ENCODE measurements around the gene IL17RA. TPM values are rescaled to one million over a fixed set of nuclear protein-coding genes. Genes with fewer than 3 reads are reported as not detected.
"Not testable (repeated sequence)": the region's sequence is repeated elsewhere in the genome, so short reads cannot be mapped to it uniquely, and the experiment has no call there.

IL17RA gene
- total RNA-seq = 5.8 and 7.3 TPM in 2 replicates

- TF ChIP-seq, protein P1, sequence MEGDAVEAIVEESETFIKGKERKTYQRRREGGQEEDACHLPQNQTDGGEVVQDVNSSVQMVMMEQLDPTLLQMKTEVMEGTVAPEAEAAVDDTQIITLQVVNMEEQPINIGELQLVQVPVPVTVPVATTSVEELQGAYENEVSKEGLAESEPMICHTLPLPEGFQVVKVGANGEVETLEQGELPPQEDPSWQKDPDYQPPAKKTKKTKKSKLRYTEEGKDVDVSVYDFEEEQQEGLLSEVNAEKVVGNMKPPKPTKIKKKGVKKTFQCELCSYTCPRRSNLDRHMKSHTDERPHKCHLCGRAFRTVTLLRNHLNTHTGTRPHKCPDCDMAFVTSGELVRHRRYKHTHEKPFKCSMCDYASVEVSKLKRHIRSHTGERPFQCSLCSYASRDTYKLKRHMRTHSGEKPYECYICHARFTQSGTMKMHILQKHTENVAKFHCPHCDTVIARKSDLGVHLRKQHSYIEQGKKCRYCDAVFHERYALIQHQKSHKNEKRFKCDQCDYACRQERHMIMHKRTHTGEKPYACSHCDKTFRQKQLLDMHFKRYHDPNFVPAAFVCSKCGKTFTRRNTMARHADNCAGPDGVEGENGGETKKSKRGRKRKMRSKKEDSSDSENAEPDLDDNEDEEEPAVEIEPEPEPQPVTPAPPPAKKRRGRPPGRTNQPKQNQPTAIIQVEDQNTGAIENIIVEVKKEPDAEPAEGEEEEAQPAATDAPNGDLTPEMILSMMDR (IDR thresholded peaks at IDR 0.05; ENCODE audit: insufficient read depth, low read depth, low read length) = no peak
- peak; percentile 89 for DNase-seq (ENCODE audit: low read depth)
- H3K4me3 ChIP-seq (ENCODE audit: low read depth, low read length) = peak within 1 kb of the TSS; percentile 86
Measured at GRCh38 chr22:17084554-17085276, at the start of gene IL17RA. Gene IL17RA, plus strand, starts transcription at chr22:17085000. Its CDS starts 92 bp downstream, at chr22:17085092.

- no peak overlapping the region for H3K4me3 ChIP-seq (ENCODE audit: low read depth, low read length)
- TF ChIP-seq, protein P1 (IDR thresholded peaks at IDR 0.05; ENCODE audit: insufficient read depth, low read depth, low read length) = no peak
- no peak for DNase-seq (ENCODE audit: low read depth)
Measured at GRCh38 chr22:17035246-17035645, 49.6 kb upstream of the IL17RA start.

DNA sequence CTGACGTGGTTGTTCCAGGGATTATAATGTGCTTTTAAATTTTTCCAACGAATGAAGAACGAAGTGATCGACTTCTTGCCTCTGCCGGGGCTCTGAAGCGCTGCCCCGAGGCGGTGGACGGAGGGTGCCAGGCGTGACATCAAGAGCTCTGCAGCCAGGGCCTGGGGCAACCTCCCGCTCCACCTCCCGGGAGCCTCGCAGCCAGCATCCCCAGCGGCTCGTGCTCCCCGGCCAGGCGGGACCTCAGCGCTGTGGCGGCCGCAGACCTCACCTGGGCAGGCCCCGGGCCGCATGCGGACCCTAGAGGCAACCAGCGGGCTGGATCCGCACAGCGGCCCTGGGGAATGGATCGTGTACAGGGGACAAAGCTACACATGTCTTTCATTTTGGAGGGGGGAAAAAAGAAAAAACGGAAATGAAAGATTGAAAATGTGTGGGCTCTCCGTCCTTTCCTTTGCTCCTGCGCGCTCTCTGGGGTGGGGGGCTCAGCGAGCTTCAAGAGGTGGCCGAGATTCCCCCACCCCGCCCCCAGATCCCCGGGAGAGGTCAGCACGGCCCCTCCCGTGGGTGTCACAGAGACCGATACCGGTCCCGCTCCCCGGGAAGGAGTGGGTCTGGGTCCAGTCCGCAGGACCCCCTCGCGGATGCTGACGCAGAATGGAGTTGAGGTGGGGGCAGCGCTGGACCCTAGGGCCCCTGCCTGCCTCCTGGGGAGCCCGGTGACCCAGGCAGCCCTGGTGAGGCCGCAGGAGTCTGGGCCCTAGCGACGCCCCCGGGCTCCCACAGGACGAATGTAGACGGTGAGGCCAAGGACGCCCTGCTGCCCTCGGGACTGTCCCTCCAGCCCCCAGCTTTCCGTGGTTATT lies 48.6 kb upstream of the IL17RA start:
- DNase-seq (ENCODE audit: low read depth); H3K4me3 ChIP-seq (ENCODE audit: low read depth, low read length): not testable (repeated sequence)

DNA sequence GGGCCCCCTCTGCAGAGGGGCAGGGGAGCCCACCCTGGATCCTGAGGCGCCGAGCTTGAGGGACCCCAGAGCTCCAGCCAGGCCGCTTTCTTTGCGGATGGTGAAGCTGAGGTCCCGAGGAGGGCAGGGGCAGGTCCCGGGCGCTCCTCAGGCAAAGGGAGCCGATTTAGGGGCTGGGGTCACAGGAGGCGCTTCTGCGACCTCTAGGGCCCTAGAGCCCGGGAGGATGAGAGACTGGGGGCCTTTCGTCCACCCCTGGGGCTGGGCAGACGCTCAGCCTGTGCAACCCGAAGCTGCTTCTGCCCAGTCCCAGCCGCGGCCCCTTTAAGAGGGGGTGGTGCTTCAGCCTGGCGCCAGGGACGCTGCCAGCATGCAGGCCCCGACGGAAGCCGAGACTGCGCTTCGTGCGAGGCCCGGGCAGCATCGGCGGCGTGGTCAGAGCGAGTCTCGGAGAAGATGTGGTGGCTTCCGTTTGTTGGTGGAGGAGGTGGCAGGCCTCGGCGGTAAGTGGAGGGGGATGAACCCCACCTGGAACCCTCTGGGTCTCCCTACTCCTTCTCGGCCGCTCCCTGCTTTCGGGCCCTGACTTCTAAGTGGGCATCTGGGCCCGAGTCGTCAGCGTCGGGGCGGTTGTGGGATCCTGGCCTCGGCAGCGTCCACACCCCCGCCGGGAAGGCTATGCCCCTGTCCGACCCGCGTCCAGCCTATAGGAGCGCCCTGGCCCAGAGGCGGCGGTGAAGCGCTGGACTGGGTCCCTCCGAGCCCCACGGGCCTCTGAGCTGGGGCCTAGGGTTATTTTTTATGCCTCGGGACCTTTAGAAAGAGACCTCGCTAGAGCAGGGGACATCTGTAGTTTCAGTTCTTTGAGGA lies 47.7 kb upstream of the IL17RA start:
- not testable (repeated sequence) for H3K4me3 ChIP-seq (ENCODE audit: low read depth, low read length); DNase-seq (ENCODE audit: low read depth)

- DNase-seq (ENCODE audit: low read depth) = no peak
- no peak overlapping the region for H3K4me3 ChIP-seq (ENCODE audit: low read depth, low read length)
- TF ChIP-seq, protein P1 (IDR thresholded peaks at IDR 0.05; ENCODE audit: insufficient read depth, low read depth, low read length) = no peak
Measured at GRCh38 chr22:17043521-17043920, 41.3 kb upstream of the IL17RA start.

GRCh38 chr22:17046566-17047348 lies 38.0 kb upstream of the IL17RA start:
- DNase-seq (ENCODE audit: low read depth) = no peak
- TF ChIP-seq, protein P1 (IDR thresholded peaks at IDR 0.05; ENCODE audit: insufficient read depth, low read depth, low read length) = no peak
- H3K4me3 ChIP-seq (ENCODE audit: low read depth, low read length) = no peak overlapping the region

DNA sequence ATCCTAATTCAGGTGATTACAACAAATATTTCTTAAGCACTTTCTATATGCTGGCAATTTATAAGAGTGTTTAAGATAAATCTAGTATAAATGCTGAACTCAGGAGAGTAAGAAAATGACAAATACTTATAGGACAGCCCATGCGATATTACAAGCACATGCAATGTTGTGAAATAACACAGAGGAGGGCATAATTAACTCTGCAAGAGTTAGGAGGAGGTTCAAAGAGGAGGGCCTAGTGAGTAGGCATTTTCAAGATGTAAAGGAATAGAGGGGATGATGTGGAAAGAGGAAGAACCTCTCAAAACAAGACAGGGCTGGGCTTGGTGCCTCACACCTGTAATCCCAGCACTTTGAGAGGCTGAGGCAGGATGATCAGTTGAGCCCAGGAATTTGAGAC lies 37.1 kb upstream of the IL17RA start:
- no peak for DNase-seq (ENCODE audit: low read depth)
- TF ChIP-seq, protein P1 (IDR thresholded peaks at IDR 0.05; ENCODE audit: insufficient read depth, low read depth, low read length) = no peak
- no peak overlapping the region for H3K4me3 ChIP-seq (ENCODE audit: low read depth, low read length)
